Fibroblast of skin of right quadriceps (primary cell): ENCODE measurements around the gene DCC.

Experiments used
- DNase-seq: peaks from one replicate; pipeline ENCODE4 v3.0.0-alpha.2; 2013

DCC gene

GRCh38 chr18:52945552-52945951 is 605.6 kb downstream of the DCC start:
- DNase-seq: no peak

GRCh38 chr18:52948868-52949444 is 609.0 kb downstream of the DCC start:
- DNase-seq: no peak

- DNase-seq: no peak
Measured at GRCh38 chr18:52950155-52950554, 610.2 kb downstream of the DCC start.

GRCh38 chr18:52953387-52953786 is 613.4 kb downstream of the DCC start:
- DNase-seq: no peak

- DNase-seq: no peak
Measured at GRCh38 chr18:52963481-52963880, 623.5 kb downstream of the DCC start.

GRCh38 chr18:52970686-52971085 is 630.7 kb downstream of the DCC start:
- no peak for DNase-seq

GRCh38 chr18:52971097-52971496 is 631.1 kb downstream of the DCC start:
- no peak for DNase-seq

- no peak for DNase-seq
Measured at GRCh38 chr18:52979892-52980291, 639.9 kb downstream of the DCC start.

- DNase-seq: no peak
Measured at GRCh38 chr18:52991246-52991645, 651.2 kb downstream of the DCC start.

GRCh38 chr18:52992041-52992440 is 652.0 kb downstream of the DCC start:
- DNase-seq: no peak

GRCh38 chr18:52995875-52996274 is 655.9 kb downstream of the DCC start:
- DNase-seq: no peak

GRCh38 chr18:52999633-53000032 is 659.6 kb downstream of the DCC start:
- no peak for DNase-seq

GRCh38 chr18:53004798-53005197 is 664.8 kb downstream of the DCC start:
- no peak for DNase-seq

- no peak for DNase-seq
Measured at GRCh38 chr18:53018791-53019190, 678.8 kb downstream of the DCC start.

GRCh38 chr18:53025247-53025646 is 685.2 kb downstream of the DCC start:
- no peak for DNase-seq

GRCh38 chr18:53028565-53028964 is 688.6 kb downstream of the DCC start:
- DNase-seq: no peak

GRCh38 chr18:53033128-53033527 is 693.1 kb downstream of the DCC start:
- no peak for DNase-seq

- no peak for DNase-seq
Measured at GRCh38 chr18:53038608-53039007, 698.6 kb downstream of the DCC start.

GRCh38 chr18:53040286-53040685 is 700.3 kb downstream of the DCC start:
- DNase-seq: no peak

GRCh38 chr18:53056064-53056463 is 716.1 kb downstream of the DCC start:
- DNase-seq: no peak

GRCh38 chr18:53070788-53071187 is 730.8 kb downstream of the DCC start:
- DNase-seq: no peak

GRCh38 chr18:53080687-53081086 is 740.7 kb downstream of the DCC start:
- DNase-seq: no peak

GRCh38 chr18:53093636-53094035 is 753.6 kb downstream of the DCC start:
- no peak for DNase-seq

GRCh38 chr18:53101536-53102105 is 761.6 kb downstream of the DCC start:
- no peak for DNase-seq

- DNase-seq: no peak
Measured at GRCh38 chr18:53114441-53114840, 774.4 kb downstream of the DCC start.
